ENCODE results near the gene BUB3. TPM values are rescaled to one million over a fixed set of nuclear protein-coding genes. Genes with fewer than 3 reads are reported as not detected.

BUB3 gene
- total and polyA plus RNA-seq, 7 donors = 39.6 to 116 (median 82.1) TPM

- intact Hi-C loops (cut with DNase I) = no loop called here
- no peaks in the 10 kb centered on the region for H3K36me3 ChIP-seq
- no peak overlapping the region for H3K27ac ChIP-seq
- no peak for DNase-seq
- H3K4me3 ChIP-seq = no peak overlapping the region
- no peaks in the 10 kb centered on the region for H3K4me1 ChIP-seq
- TF ChIP-seq EP300 (IDR thresholded peaks at IDR 0.05) = no peak
- no peak for TF ChIP-seq POLR2AphosphoS5 (IDR thresholded peaks at IDR 0.05)
- TF ChIP-seq POLR2A (IDR thresholded peaks at IDR 0.05) = no peak
- no peak for TF ChIP-seq CTCF (IDR thresholded peaks at IDR 0.05)
- H3K9me3 ChIP-seq = no peaks in the 10 kb centered on the region
- 73 to 87% methylated on average over 6 of the region's 6 CpGs for WGBS, 2 donors
- H3K27me3 ChIP-seq = no peaks in the 10 kb centered on the region
These were observed 58.4 kb downstream of the BUB3 start for GRCh38 chr10:123212640-123213039.

- Histone ChIP-seq H3K9me3 (no peaks in the 10 kb centered on the region), H3K4me3 (no peak overlapping the region), H3K27me3 (no peaks in the 10 kb centered on the region), H3K4me1 (no peaks in the 10 kb centered on the region), H3K27ac (no peak overlapping the region), H3K36me3 (no peaks in the 10 kb centered on the region)
- no peak for DNase-seq
- intact Hi-C loops (cut with DNase I) = no loop called here
- no peak for TF ChIP-seq POLR2AphosphoS5 (IDR thresholded peaks at IDR 0.05)
- no peak for TF ChIP-seq CTCF (IDR thresholded peaks at IDR 0.05)
- no peak for TF ChIP-seq POLR2A (IDR thresholded peaks at IDR 0.05)
- no peak for TF ChIP-seq EP300 (IDR thresholded peaks at IDR 0.05)
- 84 to 88% methylated on average over 5 of the region's 5 CpGs for WGBS, 2 donors
These were observed 59.0 kb downstream of the BUB3 start for GRCh38 chr10:123213192-123213591.

Other genes with a start within 250 kb of the BUB3 start
- not detected for gene FAM24A, start 243.8 kb upstream of the BUB3 start, total RNA-seq
- gene FAM24A, start 243.8 kb upstream of the BUB3 start, polyA plus RNA-seq = not detected
- gene C10orf88, start 200.2 kb upstream of the BUB3 start, total RNA-seq = 10 to 100 TPM in 1 of 4 donors, 1 to 10 TPM in 3; 3.0 to 10.2 (median 4.8) TPM
- gene C10orf88, start 200.2 kb upstream of the BUB3 start, polyA plus RNA-seq = 1 to 10 TPM; 3.0 to 3.6 (median 3.0) TPM
- gene PSTK, start 174.0 kb upstream of the BUB3 start, total RNA-seq = 1 to 10 TPM; 1.6 to 3.6 (median 3.4) TPM
- 1 to 10 TPM; 2.0 to 3.0 (median 2.3) TPM for gene PSTK, start 174.0 kb upstream of the BUB3 start, polyA plus RNA-seq
- 10 to 100 TPM in 3 of 4 donors, 1 to 10 TPM in 1; 9.4 to 16.4 (median 13.4) TPM for gene IKZF5, start 145.6 kb upstream of the BUB3 start, total RNA-seq
- 1 to 10 TPM; 4.4 to 8.0 (median 6.0) TPM for gene IKZF5, start 145.6 kb upstream of the BUB3 start, polyA plus RNA-seq
- 10 to 100 TPM; 15.0 to 18.7 (median 16.8) TPM for gene ACADSB, start 145.4 kb upstream of the BUB3 start, total RNA-seq
- gene ACADSB, start 145.4 kb upstream of the BUB3 start, polyA plus RNA-seq = 10 to 100 TPM in 2 of 3 donors, 1 to 10 TPM in 1; 7.6 to 14.8 (median 12.6) TPM
- gene HMX3, start 18.4 kb upstream of the BUB3 start, total RNA-seq = under 1 TPM in 2 of 4 donors, not detected in 2; 0.68 to 0.83 TPM
- gene HMX3, start 18.4 kb upstream of the BUB3 start, polyA plus RNA-seq = under 1 TPM in 1 of 3 donors, not detected in 2; 0.52 TPM
- under 1 TPM in 3 of 4 donors, not detected in 1; 0.27 to 0.55 (median 0.36) TPM for gene HMX2, start 6.3 kb upstream of the BUB3 start, total RNA-seq
- gene HMX2, start 6.3 kb upstream of the BUB3 start, polyA plus RNA-seq = under 1 TPM in 1 of 3 donors, not detected in 2; 0.36 TPM

Measured in sigmoid colon (tissue), 7 donors.